K562 treated with DMSO at 1 percent for 4 hours (cell line): ENCODE measurements around the gene FEV. TPM values are rescaled to one million over a fixed set of nuclear protein-coding genes. Genes with fewer than 3 reads are reported as not detected.

Experiments
- total RNA-seq: library from RNA; unstranded; fragments of 300-600 nt; gene quantifications from 2 replicates; pipeline ENCODE4 v1.2.3, GENCODE V29; 2022; ENCODE audit not compliant: insufficient read depth

The FEV gene
- 0.34 and 0.71 TPM in 2 replicates for total RNA-seq

DNA sequence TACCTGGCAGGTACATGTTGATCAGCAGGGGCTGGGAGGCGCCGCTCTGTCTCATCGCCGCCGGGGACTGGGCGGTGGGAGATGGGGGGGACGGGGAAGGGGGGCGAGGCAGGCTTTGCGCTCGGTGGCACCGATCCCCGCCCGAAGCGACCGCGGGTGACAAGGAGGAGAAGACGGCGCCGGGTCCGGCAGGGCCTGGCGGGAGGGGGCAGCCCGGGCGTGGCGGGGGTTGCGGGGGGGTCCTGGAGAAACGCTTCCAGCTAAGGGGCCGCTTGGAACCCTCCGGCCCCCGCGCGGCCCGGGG lies at the start of gene FEV:
Gene FEV, minus strand, starts transcription at position 164 of the 304 bp plus-strand sequence. Its CDS starts 109 bp downstream, at position 55.

DNA sequence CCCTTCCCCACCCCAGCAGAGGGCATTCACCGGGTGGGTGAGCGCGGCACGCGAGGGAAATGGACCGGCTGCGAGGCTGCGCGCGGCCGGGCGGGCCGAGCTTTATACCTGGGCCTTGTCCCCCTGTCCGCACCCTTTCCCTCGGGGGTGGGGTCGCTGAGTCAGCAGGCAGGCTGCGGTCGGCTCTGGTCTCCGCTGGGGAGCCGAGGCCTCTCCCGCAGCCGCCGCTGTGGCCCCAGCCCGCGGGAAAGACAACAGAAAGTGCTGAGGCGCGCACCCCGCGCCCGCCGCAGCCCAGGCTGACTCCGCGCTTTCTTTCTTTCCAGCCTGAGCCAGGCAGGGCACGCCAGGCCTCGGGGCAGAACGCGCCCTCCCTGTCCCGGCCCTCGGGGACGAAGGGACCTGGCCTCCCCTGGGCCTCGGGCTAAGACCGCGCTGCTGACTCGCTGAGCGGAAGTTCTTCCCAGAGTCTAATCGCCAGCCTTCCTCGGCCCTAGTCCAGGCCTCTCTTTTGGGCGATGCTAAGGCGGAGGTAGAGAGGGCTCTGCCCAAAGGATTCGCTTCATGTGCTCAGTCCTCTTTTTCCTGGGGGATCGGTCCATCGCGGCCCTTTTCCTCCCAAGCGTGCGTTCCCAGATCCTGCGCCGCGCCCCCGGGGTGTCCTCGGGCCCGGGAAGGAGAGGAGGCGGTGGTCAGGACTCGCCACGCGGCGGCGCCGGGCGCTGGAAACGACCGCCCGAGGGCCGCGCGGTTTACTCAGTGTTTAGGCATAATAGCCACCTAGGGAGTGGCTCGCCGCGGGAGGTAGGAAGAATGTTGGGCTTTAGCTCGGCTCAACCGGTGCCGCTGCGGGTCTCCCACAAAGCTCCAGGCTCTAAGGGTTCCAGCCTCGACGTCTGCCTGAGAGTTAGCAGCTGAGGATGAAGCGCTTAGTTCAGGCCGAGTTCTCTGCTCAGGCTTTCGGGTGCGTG lies 8.6 kb upstream of the FEV start, which contains the start of gene CRYBA2:
Gene CRYBA2, minus strand, starts transcription at position 78 of the 971 bp plus-strand sequence. CDS start 246 bp downstream, outside the sequence.

DNA sequence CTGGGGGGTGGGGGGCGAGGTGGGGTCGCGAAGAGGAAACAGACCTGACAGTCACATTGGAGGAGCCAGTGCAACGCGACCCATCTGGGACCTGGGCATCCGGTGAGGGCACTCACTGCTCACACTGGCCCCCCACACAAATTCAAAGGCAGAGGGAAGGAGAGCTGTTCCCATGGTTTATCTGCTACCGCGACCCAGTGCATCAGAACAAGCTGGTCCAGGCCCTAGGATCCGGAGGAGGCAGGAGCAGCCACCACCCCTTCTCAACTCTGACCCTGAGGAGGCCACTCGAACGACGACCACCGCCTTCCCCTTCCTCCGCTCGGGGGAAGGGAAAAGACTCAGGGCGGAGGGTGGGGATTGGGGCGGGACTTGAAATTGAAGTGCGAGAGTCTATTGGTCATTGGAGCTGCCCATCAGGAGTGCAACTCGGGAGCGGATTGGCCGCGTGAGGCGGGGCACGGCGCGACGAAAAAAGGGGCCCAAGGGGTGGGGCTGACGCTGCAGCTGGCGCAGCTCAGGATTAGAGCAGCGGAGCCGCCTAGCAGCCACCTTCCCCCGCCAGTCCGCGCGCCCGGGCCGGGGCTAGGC lies 25.7 kb downstream of the FEV start, which contains the start of gene CDK5R2:
Gene CDK5R2, plus strand, starts transcription at position 526 of the 591 bp plus-strand sequence. CDS start 155 bp downstream, outside the sequence.

Other genes starting within 250 kb of the FEV start
- gene CYP27A1, start 203.0 kb downstream of the FEV start, total RNA-seq = not detected in 2 replicates
- gene PRKAG3, start 153.4 kb downstream of the FEV start, total RNA-seq = not detected in 2 replicates
- gene WNT6, start 125.4 kb downstream of the FEV start, total RNA-seq = not detected in 2 replicates
- gene WNT10A, start 104.3 kb downstream of the FEV start, total RNA-seq = not detected in 2 replicates
- gene CDK5R2, start 25.5 kb downstream of the FEV start, total RNA-seq = not detected in 2 replicates
- not detected in 2 replicates for gene CRYBA2, start 8.2 kb upstream of the FEV start, total RNA-seq
- gene CFAP65, start 56.3 kb upstream of the FEV start, total RNA-seq = not detected in 2 replicates
- gene IHH, start 75.7 kb upstream of the FEV start, total RNA-seq = not detected in 2 replicates
- gene NHEJ1, start 175.6 kb upstream of the FEV start, total RNA-seq = 8.9 and 10.1 TPM in 2 replicates
- gene SLC23A3, start 184.8 kb upstream of the FEV start, total RNA-seq = not detected in 2 replicates
- gene CNPPD1, start 191.7 kb upstream of the FEV start, total RNA-seq = 48.8 and 50.1 TPM in 2 replicates
- 22.5 and 26.1 TPM in 2 replicates for gene RETREG2, start 193.1 kb upstream of the FEV start, total RNA-seq
- 33.3 and 35.6 TPM in 2 replicates for gene ZFAND2B, start 221.6 kb upstream of the FEV start, total RNA-seq
- gene ABCB6, start 233.8 kb upstream of the FEV start, total RNA-seq = 17.4 and 17.7 TPM in 2 replicates
- gene ATG9A, start 244.5 kb upstream of the FEV start, total RNA-seq = 28.0 and 42.6 TPM in 2 replicates
- gene ANKZF1, start 244.6 kb upstream of the FEV start, total RNA-seq = 24.8 and 29.7 TPM in 2 replicates